Medulla oblongata (tissue), 1 donor: Measurements from ENCODE around the gene DCTN3.

ENCODE experiments used
- DNase-seq: peaks from one replicate; pipeline ENCODE4 v3.0.0-alpha.2; 2015; ENCODE audit errors: extremely low spot score

Gene DCTN3

DNA sequence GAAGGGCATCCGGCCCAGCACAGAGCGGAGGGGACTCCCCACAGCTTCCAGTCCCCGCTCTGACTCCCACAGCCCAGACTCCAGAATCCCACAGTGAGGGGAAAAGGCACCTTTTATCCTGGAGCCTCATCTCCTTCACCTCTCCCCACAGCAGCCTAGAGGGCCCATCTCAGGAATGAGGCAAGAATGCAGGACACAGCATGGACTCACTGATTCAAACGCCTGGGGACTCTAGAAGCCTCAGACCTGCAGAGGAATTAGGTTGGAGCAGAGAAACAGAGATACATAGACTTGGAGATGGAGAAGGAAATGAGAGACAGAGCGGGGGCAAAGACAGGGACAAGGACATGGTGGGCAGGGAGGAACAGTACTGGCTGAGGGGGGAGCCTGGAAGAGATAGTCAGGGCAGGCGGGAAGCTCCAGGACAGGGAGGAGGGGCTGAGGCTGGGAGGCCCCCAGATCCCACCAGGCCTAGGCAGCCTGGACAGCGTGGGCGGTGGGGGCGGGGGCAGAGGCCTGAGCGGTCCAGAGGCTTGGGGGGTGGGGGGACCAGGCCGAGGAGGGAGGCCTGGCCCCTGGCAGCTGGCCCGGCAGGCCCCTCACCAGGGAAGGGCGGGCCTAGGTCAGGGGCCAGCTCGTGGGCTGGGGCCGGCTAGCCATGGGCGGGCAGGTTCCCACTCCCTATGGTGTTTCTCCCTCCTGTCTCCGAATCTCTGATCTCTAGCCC lies 46.5 kb downstream of the DCTN3 start:
- DNase-seq = no peak

DNA sequence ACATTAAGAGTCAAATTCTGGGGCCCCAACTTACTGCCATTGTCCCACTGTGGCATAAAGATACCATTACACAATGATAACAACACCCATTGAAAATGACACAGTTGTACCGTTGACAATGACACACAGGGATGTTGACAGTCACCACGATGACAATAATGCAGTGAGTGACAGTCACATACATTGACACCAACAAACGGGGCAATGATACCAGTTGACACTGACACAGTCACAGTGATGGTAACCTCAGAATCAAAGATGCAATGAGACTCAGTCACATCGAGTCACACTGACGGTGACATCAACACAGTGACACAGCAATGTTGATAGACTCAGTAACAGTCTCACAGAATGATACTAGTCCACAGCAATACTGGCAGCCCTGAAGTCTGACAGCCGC lies 47.7 kb downstream of the DCTN3 start:
- no peak for DNase-seq

DNA sequence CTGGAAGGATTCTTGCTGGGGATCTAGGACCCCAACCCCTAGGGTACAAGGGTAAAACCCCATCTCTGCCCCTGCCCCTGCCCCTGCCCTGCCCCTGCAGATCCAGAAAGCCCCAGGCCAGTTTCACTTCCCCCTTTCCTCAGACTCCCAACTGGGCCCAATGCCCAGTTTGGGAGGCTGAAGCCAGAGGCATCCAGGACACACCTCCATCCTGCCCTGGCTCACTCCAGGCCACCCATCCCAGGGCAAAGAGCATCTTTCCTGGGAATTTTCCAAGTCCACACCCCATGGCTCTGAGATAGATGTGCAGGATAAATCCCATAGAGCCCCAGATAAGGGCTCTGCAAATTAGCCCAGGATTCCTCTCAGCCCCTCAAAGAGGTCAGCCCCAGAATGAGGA lies 48.2 kb downstream of the DCTN3 start:
- DNase-seq = no peak

DNA sequence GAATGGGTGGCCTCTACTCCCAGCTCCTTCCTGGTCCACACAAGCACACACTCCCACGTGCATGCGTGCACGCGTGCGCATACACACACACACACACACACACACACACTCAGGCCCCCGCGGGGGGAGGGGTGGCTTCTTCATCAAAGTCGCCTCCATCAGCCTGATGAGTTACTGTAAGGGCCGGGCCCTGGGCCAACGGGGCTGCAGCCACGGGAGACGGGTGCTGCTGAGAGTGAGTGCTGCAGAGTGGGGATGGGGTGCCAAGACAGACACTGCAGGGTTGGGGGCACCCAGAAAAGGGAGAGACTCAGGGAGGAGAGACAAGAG lies 48.8 kb downstream of the DCTN3 start:
- no peak for DNase-seq

DNA sequence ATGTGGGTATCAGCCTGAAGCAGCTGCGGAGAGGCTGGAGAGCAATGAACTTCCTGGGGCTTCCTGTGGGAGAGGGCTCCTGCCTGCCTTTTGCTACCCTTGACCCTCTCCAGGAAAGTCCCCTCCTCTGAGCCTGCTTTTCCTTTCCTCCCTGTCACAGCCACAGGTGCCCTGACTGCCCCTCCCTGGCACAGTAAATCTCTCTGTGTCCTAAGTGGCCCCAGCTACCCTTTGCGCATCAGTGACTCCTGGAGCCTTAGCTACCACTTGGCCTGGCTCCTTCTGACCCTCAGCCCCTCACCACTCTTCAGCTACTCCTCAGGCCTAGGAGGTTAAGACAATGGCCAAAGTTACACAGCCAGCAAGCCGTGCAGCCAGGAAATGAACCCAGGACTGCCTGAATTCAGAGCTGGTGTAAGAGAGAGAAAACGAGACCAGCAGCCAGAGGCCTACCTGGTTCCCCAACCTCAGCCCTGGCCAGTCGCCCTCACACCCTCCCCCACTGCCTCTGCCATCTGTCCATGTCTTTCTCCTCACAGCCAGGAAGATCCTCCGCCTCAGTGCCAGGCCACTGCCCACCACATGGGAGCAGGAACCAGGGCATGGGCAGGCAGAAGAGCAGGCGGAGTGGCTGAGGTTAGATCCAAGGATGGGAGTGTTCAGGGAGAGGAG lies 49.4 kb downstream of the DCTN3 start:
- DNase-seq = no peak

DNA sequence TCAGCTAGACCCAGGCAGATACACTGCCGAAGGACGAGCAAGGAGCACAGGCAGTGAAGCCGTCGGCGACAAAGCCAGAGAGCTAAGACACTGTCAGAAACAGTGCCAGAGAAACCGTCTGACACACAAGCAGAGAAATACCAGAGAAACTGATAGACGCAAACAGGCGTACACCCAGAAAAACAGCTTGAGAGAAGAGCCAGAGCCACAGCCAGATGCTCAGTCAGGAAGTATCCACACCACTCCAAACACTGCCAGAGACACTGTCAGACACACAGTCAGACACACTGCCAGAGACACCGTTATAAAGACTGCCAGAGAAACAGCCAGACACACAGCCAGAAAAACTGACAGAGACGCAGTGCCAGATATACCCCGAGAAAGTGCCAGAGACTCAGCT lies 49.9 kb downstream of the DCTN3 start:
- no peak for DNase-seq

DNA sequence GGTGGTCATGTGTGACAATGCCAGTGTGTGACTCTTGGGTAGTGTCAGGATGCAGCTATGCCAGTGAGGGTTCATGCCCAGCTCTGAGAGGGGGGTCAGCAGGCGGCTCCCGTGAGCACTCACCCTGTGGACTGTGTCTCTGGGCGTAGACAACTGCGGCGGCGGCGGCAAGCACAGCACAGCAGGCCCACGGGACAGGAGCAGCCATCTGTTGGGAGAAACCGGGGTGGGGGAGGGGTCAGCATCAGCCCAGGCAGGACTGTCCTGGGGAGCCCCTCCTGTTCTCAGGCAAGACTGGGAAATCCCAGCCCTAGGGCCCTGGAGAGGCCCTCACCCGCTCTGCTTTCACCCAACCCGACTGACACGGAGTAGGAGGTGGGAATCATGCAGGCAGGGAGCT lies 51.5 kb downstream of the DCTN3 start:
- DNase-seq = no peak

DNA sequence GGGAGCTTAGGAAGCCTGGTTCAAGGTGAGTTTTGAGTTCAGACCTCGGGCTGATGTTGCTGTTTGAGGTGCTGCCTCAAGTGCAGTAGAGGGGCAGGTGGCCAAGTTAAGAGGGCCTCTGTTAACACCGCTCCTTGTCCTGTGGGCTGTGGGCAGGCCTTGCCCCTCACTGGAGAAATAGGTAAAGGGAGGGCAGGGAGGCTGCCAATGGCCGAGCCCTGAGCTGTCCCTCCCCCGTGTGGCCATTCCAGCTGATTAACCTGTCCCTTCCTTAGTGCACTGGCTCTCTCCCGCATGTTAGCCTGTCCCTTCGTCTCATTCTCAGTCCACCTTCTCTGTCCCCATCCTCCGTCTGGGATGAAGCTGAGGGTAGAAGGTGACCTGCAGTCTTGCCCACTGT lies 52.2 kb downstream of the DCTN3 start:
- DNase-seq = no peak

DNA sequence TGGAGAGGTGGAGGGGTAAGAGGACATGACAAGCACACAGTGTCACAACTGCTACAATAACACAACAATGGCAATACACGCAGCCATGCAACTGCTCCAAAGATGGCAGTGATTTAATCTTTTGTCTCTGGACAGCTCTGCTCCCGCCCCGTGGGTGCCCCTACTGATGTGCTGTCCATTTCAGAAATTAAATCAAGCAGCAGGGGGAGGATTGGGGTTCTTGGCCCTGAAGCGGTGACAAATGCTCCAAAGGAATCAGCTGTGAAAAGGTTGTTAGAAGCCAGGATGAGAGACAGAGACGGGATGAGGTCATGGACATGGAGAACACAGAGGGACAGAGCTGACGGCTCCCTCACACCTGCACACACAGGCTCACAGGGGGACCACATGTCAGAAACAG lies 53.3 kb downstream of the DCTN3 start:
- no peak for DNase-seq

DNA sequence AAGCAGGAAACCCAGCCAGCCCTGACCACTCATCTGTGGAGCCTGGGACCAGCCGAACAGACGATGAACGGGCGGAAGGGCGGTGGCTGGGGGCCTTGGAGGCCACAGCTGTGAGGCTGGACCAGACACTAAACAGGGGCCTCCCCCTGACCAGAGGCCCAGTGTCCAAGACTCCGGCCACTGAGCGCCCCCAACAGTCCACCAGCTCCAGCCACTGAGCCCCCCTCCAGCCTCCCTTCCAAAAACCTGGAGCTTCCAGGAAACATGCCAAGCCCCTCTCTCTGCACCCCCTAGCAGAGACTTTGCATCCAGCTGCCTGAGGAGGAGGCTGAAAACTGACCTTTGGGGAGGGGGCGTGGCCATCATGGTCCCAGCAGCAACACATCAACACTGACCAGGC lies 54.0 kb downstream of the DCTN3 start:
- DNase-seq = no peak

DNA sequence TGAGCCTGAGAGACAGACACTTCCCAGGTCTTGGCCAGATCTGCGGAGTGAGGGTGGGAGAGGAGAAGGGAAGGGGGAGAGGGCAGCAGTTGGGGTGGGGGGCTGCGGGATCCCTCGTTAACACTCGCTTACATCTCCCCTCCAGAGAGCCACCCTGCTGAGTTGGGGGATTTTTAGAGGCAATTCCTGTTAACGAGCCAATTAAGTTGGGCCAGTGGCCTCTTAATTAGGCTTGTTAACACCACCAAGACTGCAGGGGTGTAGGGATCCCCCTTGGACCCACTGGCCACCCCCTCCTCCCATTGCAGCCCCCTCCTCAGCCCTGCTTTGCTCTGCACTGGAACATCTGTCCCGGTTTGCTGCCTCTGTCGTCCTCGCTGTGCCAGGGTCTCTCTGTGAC lies 54.4 kb downstream of the DCTN3 start:
- DNase-seq = no peak

DNA sequence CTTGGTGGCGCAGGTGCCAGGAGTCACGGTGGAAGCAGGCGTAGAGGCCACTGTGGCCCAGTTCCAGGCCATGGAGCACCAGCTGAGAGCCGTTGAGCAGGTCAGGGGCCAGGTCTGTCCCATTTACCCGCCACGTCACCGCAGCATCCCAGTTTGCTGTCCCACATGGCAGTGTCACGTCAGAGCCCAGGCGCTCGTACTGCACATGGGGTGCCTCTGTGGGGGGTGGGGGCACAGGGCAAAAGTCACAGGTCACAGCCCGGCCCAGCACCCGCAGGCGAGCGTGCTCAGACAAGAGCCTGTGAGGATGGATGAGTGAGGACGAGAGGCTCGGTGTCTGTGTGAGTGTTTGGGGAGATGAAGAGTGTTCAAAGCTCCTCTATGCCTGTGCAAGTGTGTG lies 55.7 kb downstream of the DCTN3 start:
- no peak for DNase-seq
